Stimulated activated CD8-positive, alpha-beta memory T cell treated with anti-CD3 and anti-CD28 coated beads, Interleukin-12 subunit alpha, Interleukin-12 subunit beta, amount 100 ng/mL, for 1 hour (primary cell): ENCODE results near the gene CROCC2.

Experiments used
- DNase-seq: peaks from one replicate; pipeline ENCODE4 v3.0.0-alpha.2; 2020; ENCODE audit warnings: low read depth

Gene CROCC2

DNA sequence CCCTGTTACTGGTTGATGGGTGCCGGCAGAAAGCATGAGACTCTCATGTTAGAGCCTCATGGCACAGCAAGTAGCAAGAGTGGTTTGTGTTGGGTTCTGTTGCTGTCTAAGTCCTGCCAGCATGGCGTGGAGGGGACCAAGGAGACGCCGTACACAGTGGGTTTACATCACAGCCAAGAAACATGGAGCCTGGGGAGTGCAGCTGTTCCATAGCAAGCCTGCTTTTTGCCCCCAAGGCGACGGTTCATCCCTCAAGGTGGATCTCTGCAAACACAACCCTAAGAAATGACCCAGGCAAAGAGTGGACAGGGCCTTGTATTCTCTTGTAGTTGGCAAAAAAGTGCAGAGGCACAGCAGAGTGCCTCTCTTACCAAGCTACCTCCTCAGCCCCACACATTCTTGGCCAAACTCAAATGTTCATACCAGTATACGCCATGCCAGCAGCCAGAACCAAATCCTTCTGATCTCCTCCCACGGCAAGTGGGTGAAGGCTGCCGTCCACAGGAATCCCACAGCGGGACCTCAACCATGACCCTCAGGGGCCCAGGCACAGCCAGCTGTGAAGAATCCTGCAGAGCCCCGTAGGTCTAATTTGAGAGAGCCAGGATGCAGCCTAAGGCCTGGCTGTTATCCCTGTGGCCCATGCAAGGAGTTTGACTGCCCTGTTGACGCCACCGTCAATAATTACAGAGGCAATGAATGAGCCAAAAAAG lies 111.2 kb downstream of the CROCC2 start:
- no peak for DNase-seq

DNA sequence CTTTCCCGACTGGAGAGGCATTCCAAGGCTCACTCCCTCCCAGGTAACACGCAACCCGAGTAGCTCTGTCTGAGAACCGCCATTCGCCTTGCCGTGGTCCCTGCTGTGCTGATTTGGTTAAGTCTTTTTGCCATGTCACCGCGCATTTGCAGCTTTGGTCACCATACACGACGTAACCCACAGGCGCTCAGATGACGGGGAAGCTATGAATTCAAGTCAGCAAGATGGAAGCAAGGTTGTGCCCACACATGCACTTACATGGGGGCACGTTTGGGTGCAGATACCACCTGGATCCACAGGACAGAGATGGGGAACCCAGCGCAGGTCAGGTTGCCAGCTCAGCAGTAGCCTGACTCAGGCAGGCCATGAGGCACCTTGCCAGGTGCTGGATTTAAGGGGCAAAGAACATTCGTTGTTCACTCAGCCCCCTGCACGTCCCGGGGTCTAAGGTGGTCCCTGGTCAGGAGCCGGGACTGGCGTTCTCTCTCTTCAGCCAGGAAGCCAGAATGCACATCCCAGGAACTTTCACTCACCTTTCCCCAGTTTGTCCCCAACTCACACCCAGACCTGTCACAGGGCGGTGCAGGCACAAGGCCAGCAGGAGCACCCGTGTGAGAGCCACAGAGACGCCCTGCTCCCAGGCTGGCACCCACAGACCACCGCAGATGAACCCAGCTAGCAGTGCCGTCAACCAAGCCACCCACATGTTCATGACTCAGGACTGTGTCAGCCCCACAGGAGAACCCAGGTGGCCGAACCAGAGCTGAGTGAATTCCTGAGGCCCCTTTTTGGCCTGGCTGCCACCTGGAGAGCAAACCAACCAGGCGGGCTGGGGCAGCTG lies 112.1 kb downstream of the CROCC2 start:
- DNase-seq: no peak

DNA sequence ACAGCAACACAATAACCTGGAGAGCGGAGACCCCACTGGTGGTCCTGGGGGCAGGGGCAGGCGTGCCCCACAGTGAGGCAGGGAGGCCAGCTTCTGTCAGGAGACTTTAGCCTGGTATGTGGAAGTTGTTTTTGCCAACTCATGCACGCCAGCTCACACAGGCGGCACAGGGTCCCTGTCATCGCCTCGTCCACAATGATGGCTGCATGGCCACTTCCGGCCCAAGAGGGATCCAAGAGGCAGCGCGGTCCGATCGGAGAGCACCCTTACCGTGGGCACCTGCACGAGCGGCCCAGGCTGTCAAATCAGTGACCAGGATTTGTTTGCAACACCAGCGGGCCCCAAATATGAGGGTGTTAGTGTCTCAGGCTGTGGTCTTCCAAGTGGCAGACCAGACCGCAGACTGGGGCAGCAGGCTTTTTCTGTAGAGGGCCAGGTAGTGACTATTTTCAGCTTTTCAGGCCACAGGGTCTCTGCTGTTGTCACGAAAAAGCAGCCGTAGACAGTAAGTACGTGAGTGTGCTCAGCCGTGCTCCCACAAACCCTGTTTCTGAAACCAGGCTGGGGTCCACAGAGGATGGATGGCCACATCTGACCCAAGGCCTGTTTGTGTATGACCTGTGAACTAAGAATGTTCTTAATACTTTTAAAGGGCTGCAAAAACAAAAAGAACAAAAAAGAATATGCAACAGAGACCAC lies 113.5 kb downstream of the CROCC2 start:
- no peak for DNase-seq

DNA sequence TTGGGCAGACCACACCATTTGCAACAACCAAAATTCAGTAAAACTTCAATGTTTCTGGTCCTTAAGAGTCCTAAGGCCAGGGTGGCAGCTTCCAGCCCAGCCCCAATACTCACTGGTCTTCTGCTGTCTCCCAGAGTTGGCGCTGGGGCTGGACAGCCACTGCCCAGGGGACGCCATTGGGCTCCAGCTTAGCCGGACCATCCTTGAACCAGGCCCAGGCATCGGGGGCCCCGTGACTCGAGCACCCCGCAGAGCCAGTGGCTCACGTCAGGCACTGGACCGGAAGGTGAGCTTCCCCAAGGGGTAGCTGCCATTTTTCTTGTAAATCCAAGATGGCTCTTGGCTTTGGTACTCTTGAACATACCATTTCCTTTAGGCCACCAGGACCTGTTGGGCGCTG lies 114.1 kb downstream of the CROCC2 start:
- DNase-seq: no peak

DNA sequence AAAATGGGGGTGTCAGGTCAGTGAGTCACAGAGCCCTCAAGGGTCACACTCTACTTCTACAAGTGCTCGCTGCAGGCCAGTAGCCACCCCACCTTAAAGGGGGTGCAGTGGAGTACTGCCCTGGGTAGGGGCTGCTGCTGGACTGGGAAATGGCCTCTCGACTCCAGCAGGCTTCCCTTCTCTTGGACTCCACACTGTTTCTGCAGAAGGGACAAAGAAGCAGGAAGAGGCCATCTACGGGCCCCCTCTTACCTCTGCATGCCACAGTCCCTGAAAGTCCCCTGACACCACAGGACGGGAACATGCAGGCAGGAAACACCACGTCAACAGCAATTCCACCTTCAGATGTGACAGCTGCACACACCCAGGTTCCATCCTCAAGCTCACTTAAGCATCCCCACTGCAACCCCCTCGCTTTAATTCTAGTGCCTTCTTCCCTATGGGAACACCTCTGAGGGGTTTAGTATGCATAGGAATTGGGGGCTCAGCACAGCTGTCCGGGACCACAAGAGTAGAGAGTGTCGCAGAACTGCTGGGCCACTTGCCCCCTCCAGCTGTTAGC lies 114.6 kb downstream of the CROCC2 start:
- no peak for DNase-seq

DNA sequence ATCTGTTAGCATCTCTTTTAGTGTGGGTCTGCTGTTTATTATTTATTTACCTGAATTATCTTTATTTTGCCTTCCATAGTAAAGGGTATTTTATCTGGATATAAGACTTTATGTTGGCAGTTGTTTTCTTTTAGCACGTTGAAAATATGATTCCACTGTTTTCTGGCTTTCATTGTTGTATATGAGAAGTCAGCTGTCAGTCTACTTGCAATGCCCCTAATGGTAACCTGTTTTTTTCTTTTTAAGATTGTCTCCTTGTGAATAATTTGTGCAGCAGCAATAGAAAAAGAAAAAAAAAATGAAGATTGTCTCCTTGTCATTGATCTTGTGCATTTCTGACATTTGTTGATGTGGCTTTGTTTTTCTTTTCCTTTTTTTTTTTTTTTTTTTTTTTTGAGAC lies 119.5 kb downstream of the CROCC2 start:
- DNase-seq: no peak

DNA sequence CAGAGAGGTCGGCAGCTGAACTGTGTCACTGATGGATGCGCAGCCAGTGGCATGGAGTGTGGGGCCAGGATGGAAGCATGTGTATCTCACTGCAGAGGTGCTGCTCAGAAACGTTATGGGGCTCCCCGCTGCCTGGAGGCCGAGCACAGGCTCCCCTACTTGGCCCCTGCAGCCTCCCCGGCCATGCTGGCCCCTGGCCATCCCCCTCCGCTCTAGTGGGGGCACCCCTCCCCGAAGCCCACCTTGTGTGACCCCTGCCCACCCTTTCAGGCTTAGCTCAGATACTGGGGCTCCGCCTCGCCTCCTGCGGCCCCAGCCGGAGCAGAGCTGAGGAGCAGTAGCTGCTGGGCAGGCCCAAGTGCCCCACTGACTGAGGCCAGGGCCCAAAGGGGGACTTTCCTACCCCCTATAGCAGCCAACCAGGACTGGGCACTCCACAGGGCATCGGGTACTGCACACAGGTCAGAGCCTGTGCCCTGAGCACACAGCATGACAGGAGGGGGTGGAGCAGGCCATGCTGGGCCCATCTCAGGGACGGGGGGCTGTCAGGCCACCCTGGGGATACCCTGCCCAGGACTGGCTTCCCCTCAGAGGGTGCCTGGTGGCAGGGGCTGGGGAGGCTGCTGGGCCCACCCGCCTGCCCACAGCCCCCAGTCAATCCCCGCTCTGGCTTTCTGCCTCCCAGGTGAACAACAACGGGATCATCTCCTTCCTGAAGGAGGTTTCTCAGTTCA lies 123.6 kb downstream of the CROCC2 start:
- no peak for DNase-seq

DNA sequence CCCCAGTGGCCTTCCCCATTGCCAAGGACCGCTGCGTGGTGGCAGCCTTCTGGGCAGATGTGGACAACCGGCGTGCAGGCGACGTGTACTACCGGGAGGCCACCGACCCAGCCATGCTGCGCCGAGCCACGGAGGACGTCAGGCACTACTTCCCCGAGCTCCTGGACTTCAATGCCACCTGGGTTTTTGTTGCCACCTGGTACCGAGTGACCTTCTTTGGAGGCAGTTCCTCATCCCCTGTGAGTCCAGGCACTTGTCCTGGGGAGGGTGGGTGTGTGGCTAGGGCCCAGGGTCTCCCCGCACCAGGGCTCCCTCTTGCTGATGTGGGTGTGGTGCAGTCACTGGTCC lies 124.2 kb downstream of the CROCC2 start:
- DNase-seq: no peak

DNA sequence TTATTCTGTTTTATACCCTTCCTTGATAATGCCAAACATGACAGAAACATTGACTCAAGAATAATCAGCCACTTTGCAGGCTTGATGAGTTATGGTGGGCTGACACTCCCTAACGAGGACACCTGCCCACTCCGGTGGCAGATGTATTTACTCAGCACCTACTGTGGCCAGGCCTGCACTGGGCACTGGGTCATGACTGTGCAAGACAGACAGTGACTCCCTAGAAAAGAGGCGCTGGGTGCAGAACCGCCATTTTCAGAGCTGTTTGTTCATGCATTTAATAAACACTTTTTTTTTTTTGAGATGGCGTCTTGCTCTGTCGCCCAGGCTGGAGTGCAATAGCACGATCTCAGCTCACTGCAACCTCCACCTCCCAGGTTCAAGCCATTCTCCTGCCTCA lies 124.7 kb downstream of the CROCC2 start:
- no peak for DNase-seq

DNA sequence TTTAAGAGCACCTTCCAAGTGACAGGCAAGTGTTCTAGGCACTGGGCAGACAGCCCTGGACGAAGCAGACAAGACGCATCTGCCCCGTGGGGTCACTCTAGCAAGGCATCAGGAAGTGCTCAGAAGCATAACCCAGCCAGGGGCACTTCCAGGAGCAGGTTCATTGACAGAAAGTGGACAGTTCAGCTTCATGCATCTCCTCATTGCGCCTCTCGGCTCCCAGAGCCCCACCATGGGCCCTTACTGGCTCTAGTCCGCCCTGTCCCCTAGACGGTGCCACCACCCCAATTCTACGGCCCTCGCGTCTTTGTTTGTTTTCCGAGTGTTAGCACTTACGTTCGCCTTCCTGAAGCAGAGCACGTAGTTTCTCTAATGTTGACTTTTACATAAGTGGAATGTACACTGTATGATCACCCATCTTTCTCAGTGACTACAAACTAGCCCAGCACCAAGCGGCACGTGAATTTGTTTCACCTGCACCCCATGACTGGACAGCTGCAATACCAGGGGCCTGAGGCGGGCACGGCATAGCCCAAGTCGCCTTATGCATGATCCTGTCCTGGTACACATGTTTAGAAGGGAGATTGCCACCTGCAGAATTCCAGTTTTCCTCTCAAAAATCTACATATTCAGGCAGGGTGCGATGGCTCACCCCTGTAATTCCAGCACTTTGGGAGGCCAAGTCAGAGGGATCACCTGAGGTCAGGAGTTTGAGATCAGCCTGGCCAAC lies 125.5 kb downstream of the CROCC2 start:
- DNase-seq: no peak

DNA sequence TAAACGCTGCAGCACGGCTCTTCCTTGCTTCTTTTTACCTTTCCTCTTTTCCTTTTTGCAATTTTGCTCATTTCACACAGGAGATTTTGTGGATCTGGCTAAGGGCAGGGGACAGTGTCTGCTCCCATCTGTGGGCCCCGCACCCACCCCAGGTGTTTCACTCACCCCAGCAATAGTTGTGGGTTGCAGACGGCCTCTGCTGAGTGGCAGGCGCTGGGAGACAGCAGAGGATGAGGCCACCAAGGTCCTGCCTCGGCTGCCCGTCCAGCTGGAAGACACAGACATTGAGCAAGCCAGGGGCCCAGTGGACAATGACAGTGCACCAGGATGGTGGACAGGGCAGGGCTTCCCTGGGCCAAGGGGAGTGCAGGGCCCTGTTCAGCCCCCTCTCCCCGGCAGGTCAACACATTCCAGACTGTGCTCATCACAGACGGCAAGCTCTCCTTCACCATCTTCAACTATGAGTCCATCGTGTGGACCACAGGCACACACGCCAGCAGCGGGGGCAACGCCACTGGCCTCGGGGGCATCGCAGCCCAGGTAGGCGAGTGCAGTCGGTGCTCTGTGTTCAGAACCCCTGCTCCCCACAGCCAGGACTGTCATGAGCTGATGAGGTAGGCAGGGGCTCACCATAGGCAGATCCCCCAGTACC lies 127.3 kb downstream of the CROCC2 start:
- DNase-seq: no peak

DNA sequence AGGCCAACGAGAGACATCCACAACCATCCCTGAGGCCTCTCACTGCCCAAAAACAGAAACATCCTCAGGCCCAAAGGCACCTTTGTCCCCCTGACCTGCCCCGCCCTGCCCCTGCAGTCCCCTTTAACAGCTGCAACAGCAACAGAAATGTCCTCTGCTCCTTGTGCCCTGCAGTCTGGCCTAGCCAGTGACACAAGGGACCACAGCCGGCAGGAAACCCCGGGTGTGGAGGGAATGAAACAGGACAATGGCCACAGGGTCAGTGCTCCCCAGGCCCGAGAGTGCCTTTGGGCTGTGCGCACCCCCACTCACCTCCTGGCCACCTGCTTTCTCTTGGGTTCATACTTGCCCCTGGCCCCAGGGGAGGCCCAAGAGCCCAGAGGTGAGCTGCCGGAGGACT lies 127.9 kb downstream of the CROCC2 start:
- DNase-seq: no peak

DNA sequence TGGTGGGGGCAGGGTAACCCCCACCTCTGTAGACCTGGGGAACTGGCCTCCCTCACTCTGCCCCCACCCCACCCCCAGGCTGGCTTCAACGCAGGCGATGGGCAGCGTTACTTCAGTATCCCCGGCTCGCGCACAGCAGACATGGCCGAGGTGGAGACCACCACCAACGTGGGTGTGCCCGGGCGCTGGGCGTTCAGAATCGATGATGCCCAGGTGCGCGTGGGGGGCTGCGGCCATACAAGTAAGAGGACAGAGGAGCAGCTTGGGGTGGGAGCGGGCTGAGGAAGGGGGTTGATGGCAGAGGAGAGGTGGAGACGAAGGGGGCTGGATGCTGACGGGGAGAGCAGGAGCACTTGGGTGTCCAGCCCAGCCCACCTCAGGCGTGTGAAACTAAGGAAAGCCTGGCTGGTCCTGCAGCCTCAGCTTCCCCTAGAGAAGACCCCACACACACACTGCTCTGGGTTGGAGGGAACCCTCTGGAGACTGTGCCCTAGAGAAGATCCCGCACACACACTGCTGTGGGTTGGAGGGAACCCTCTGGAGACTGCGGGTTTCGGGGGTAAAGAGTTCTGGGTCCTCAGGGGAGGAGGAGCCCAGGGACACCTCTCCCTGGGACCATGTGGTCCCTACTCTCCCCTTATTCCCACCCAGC lies 128.5 kb downstream of the CROCC2 start:
- no peak for DNase-seq

DNA sequence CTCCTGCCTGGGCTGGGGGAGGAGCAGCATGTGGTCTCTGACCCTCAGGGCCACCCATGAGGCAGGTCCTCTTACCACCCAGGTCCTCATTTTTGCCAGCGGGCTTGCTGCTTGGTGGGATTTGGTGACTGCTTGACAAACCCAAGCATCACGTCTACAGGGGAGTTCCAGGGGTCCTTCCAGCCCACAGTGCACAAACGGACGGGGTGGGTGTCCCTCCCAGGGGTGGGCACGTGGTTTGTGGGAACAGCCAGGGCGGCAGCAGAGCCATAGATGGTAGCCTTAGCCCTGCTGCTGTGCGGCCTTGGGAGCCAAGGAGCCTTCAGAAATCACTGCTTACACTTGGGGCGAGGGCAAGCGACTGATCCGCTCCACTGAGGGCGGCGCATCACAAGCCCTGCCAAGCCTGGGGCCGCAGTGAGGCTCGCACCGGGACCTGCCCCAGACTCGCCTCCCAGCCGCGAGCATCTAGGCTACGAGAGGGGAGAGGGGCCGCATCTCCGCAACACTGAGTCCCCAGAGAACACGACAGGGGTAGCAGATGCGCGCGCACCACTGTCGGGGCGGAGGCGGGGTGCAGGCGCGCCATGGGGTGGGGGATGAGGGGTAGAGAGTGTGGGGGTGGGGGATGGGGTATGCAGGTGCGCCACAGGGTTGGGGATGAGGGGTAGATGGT lies 129.1 kb downstream of the CROCC2 start:
- DNase-seq: no peak

DNA sequence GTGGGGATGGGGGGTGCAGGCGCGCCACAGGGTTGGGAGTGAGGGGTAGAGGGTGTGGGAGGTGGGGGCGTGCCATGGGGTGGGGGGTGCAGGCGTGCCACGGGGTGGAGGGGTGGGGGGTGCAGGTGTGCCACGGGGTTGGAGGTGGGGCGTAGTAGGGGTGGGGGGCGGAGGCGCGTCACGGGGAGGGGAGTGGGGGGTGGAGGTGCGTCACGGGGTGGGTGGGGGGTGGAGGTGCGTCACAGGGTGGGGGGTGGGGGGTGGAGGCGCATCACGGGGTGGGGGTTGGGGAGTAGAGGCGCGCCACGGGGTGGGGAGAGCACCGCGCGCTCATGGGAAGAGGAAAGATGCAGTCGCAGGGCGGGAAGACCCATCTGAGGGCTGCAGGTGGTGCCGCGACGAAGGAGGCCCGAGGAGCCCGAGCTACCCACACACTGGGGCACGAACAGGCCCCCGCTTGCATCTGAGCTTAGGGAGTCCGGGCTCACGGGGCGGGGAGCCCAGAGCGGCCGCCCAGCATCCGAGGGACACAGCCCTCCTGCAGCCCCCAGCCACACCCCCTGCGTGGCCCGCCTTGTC lies 129.8 kb downstream of the CROCC2 start:
- no peak for DNase-seq

DNA sequence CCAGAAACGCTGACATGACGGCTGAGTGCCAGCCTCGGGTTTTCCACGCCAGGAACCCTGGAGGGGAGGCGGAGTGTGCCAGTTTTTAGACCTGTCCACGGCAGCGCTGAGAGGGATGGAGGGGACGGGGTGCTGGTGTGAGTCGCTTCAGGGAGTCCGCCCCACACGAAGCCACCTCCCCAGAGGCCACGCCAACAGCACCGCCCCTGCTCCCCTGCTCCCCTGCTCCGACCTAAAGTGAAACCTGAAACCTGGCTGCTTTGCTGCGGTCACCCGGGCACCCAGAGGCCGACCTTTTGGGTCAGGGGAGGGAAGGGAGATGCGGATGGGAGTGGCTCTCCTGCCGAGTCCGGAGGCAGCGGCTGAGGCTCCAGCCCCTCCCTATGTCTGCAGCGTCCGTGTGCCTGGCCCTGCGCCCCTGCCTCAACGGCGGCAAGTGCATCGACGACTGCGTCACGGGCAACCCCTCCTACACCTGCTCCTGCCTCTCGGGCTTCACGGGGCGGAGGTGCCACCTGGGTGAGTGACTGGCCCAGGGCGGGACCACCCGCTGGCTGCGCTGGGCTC lies 130.3 kb downstream of the CROCC2 start:
- peak; percentile 35 for DNase-seq

DNA sequence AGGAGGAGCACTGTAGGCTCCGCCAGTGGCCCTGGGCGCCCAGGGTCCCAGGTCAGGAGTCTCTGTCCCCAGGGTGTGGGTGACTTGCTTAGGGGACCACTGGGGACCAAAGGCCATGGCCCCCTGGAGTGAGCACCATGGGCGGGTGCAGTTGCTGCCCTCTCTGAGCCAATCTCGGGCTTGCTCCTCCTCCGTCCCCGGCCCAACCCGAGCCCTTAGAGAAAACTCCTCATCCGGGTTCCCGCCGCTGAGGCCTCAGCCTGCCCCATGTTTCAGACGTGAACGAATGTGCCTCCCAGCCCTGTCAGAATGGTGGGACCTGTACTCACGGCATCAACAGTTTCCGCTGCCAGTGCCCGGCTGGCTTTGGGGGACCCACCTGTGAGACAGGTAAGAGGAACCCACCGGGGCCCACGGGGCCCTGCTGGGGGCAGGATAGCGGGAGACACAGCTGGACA lies 130.9 kb downstream of the CROCC2 start:
- DNase-seq: no peak

DNA sequence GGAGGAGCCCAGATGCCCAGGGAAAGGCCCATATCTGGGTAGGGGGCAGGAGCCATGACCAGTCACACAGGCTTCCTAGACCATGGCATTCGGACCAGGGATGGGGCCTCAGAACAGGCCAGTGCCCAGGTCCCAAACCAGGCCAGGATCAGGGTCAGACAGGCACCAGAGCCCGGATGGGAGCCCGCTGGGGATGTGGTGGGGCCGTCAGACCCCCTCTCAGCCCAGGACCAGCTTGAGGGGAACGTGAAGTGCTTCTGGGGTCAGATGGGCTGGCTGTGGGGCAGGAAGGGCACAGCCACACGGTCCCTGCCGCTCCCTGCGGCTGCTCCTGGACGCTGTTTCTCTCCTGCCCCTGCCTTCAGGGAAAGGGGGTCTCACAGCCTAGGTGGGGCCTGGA lies 131.4 kb downstream of the CROCC2 start:
- no peak for DNase-seq
